ENCODE results near the gene CLDN34. TPM values are rescaled to one million over a fixed set of nuclear protein-coding genes. Genes with fewer than 3 reads are reported as not detected.

Gene CLDN34
- total and polyA plus RNA-seq, 2 experiments from 2014 or later: not detected

- TF ChIP-seq REST (IDR thresholded peaks at IDR 0.05; ENCODE audit: unreplicated experiment): no peak
- no peak for TF ChIP-seq ETS1 (IDR thresholded peaks at IDR 0.05)
- no peak for TF ChIP-seq ZNF331 (CRISPR knock-in tag; IDR thresholded peaks at IDR 0.05; ENCODE audit: low read depth)
- TF ChIP-seq CREB1 (CRISPR knock-in tag; IDR thresholded peaks at IDR 0.05; ENCODE audit: low read depth): no peak
These were observed 50.7 kb downstream of the CLDN34 start (continued) for GRCh38 chrX:10017872-10018271.

Other genes with a start within 250 kb of the CLDN34 start
- gene GPR143, start 201.5 kb upstream of the CLDN34 start, total RNA-seq (2014; rRNA removed; shearing (Covaris generic)): 13.0 and 17.2 TPM in 2 replicates
- gene GPR143, start 201.5 kb upstream of the CLDN34 start, polyA plus RNA-seq (2016; fragmentation: Nextera tagmentation; extraction: Ambion mirVana): 7.4 and 9.4 TPM in 2 replicates
- gene SHROOM2, start 180.9 kb upstream of the CLDN34 start, total RNA-seq (2014; rRNA removed; shearing (Covaris generic)): 15.8 and 16.8 TPM in 2 replicates
- gene SHROOM2, start 180.9 kb upstream of the CLDN34 start, polyA plus RNA-seq (2016; fragmentation: Nextera tagmentation; extraction: Ambion mirVana): 3.2 and 3.5 TPM in 2 replicates
- 4.9 and 5.0 TPM in 2 replicates for gene CLCN4, start 189.6 kb downstream of the CLDN34 start, total RNA-seq (2014; rRNA removed; shearing (Covaris generic))
- 0.99 and 1.2 TPM in 2 replicates for gene CLCN4, start 189.6 kb downstream of the CLDN34 start, polyA plus RNA-seq (2016; fragmentation: Nextera tagmentation; extraction: Ambion mirVana)